ENCODE measurements around the gene CEACAM3. TPM values are rescaled to one million over a fixed set of nuclear protein-coding genes. Genes with fewer than 3 reads are reported as not detected.
"Not testable (repeated sequence)": the region's sequence is repeated elsewhere in the genome, so short reads cannot be mapped to it uniquely, and the experiment has no call there.

Gene CEACAM3
- total and polyA plus RNA-seq, 2 donors (not counting 1 experiment from before 2014, with no cell fraction given), result not detected

- Histone ChIP-seq H3K79me2 (ENCODE audit: control insufficient read depth, insufficient read depth, low read length) (no peaks in the 10 kb centered on the region), H3K27ac (ENCODE audit: insufficient read depth, low read length) (no peak overlapping the region), H3K4me2 (ENCODE audit: extremely low read depth, insufficient read depth, low read length) (no peak overlapping the region), H3K4me1 (ENCODE audit: control insufficient read depth, extremely low read depth, insufficient read depth, low read length) (no peaks in the 10 kb centered on the region), H3K4me3 (replicated peaks in 1 of 4; ENCODE audit: control extremely low read depth in 1 of 4, insufficient read depth in 1 of 4, low read depth in 3 of 4, low read length in 4 of 4) (no peak overlapping the region), H3K9ac (ENCODE audit: insufficient read depth, low read length) (no peak overlapping the region), H3K36me3 (ENCODE audit: control insufficient read depth, insufficient read depth, low read length) (no peaks in the 10 kb centered on the region), H4K20me1 (ENCODE audit: control insufficient read depth, extremely low read depth, insufficient read depth, low read length) (no peaks in the 10 kb centered on the region), H2AFZ (ENCODE audit: low read length) (no peak overlapping the region), H3K27me3 (ENCODE audit: control insufficient read depth, insufficient read depth, low read length) (peaks cover 5% of the 10 kb centered on the region), H3K9me3 (ENCODE audit: control insufficient read depth, insufficient read depth, low read depth, low read length) (no peaks in the 10 kb centered on the region)
- no peak for DNase-seq (ENCODE audit: low read depth in 2 of 2)
- no peak for TF ChIP-seq EZH2 (IDR thresholded peaks at IDR 0.05; ENCODE audit: low read length, missing control alignments)
- TF ChIP-seq CTCF (conservative IDR thresholded peaks at IDR 0.05 in 1 of 2, IDR thresholded peaks at IDR 0.05 in 1 of 2; ENCODE audit: low read depth in 1 of 2, low read length in 2 of 2), result no peak
These were observed 11.6 kb upstream of the CEACAM3 start for GRCh38 chr19:41784743-41785142.

GRCh38 chr19:41785653-41786052 lies 10.7 kb upstream of the CEACAM3 start:
- Histone ChIP-seq H3K27ac (ENCODE audit: insufficient read depth, low read length) (no peak overlapping the region), H4K20me1 (ENCODE audit: control insufficient read depth, extremely low read depth, insufficient read depth, low read length) (no peaks in the 10 kb centered on the region), H3K79me2 (ENCODE audit: control insufficient read depth, insufficient read depth, low read length) (no peaks in the 10 kb centered on the region), H3K9me3 (ENCODE audit: control insufficient read depth, insufficient read depth, low read depth, low read length) (no peaks in the 10 kb centered on the region), H3K4me2 (ENCODE audit: extremely low read depth, insufficient read depth, low read length) (no peak overlapping the region), H3K4me3 (replicated peaks in 1 of 4; ENCODE audit: control extremely low read depth in 1 of 4, insufficient read depth in 1 of 4, low read depth in 3 of 4, low read length in 4 of 4) (no peak overlapping the region), H2AFZ (ENCODE audit: low read length) (no peak overlapping the region), H3K36me3 (ENCODE audit: control insufficient read depth, insufficient read depth, low read length) (no peaks in the 10 kb centered on the region), H3K4me1 (ENCODE audit: control insufficient read depth, extremely low read depth, insufficient read depth, low read length) (no peaks in the 10 kb centered on the region), H3K9ac (ENCODE audit: insufficient read depth, low read length) (no peak overlapping the region), H3K27me3 (ENCODE audit: control insufficient read depth, insufficient read depth, low read length) (peaks cover 5% of the 10 kb centered on the region)
- DNase-seq (ENCODE audit: low read depth in 2 of 2), result peak; percentile 64 to 68
- TF ChIP-seq EZH2 (IDR thresholded peaks at IDR 0.05; ENCODE audit: low read length, missing control alignments) (peak; percentile 11), CTCF (conservative IDR thresholded peaks at IDR 0.05 in 1 of 2, IDR thresholded peaks at IDR 0.05 in 1 of 2; ENCODE audit: low read depth in 1 of 2, low read length in 2 of 2) (peak; percentile 68 to 84)

- Histone ChIP-seq H3K27ac (ENCODE audit: insufficient read depth, low read length) (no peak overlapping the region), H3K27me3 (ENCODE audit: control insufficient read depth, insufficient read depth, low read length) (peaks cover 5% of the 10 kb centered on the region), H4K20me1 (ENCODE audit: control insufficient read depth, extremely low read depth, insufficient read depth, low read length) (no peaks in the 10 kb centered on the region), H3K9me3 (ENCODE audit: control insufficient read depth, insufficient read depth, low read depth, low read length) (no peaks in the 10 kb centered on the region), H3K4me1 (ENCODE audit: control insufficient read depth, extremely low read depth, insufficient read depth, low read length) (no peaks in the 10 kb centered on the region), H3K79me2 (ENCODE audit: control insufficient read depth, insufficient read depth, low read length) (no peaks in the 10 kb centered on the region), H3K9ac (ENCODE audit: insufficient read depth, low read length) (no peak overlapping the region), H2AFZ (ENCODE audit: low read length) (no peak overlapping the region), H3K4me3 (replicated peaks in 1 of 4; ENCODE audit: control extremely low read depth in 1 of 4, insufficient read depth in 1 of 4, low read depth in 3 of 4, low read length in 4 of 4) (no peak overlapping the region), H3K36me3 (ENCODE audit: control insufficient read depth, insufficient read depth, low read length) (no peaks in the 10 kb centered on the region), H3K4me2 (ENCODE audit: extremely low read depth, insufficient read depth, low read length) (no peak overlapping the region)
- no peak for DNase-seq (ENCODE audit: low read depth in 2 of 2)
- TF ChIP-seq EZH2 (IDR thresholded peaks at IDR 0.05; ENCODE audit: low read length, missing control alignments), result no peak
- no peak for TF ChIP-seq CTCF (conservative IDR thresholded peaks at IDR 0.05 in 1 of 2, IDR thresholded peaks at IDR 0.05 in 1 of 2; ENCODE audit: low read depth in 1 of 2, low read length in 2 of 2)
These were observed 9.3 kb upstream of the CEACAM3 start for GRCh38 chr19:41787055-41787454.

GRCh38 chr19:41788518-41788917 lies 7.9 kb upstream of the CEACAM3 start:
- H2AFZ ChIP-seq (ENCODE audit: low read length); H3K79me2 ChIP-seq (ENCODE audit: control insufficient read depth, insufficient read depth, low read length); H3K4me2 ChIP-seq (ENCODE audit: extremely low read depth, insufficient read depth, low read length); H3K9me3 ChIP-seq (ENCODE audit: control insufficient read depth, insufficient read depth, low read depth, low read length); H3K27me3 ChIP-seq (ENCODE audit: control insufficient read depth, insufficient read depth, low read length); DNase-seq (ENCODE audit: low read depth in 2 of 2); H3K4me3 ChIP-seq (replicated peaks in 1 of 4; ENCODE audit: control extremely low read depth in 1 of 4, insufficient read depth in 1 of 4, low read depth in 3 of 4, low read length in 4 of 4); H4K20me1 ChIP-seq (ENCODE audit: control insufficient read depth, extremely low read depth, insufficient read depth, low read length); H3K4me1 ChIP-seq (ENCODE audit: control insufficient read depth, extremely low read depth, insufficient read depth, low read length); H3K27ac ChIP-seq (ENCODE audit: insufficient read depth, low read length); H3K9ac ChIP-seq (ENCODE audit: insufficient read depth, low read length); H3K36me3 ChIP-seq (ENCODE audit: control insufficient read depth, insufficient read depth, low read length): not testable (repeated sequence)

- not testable (repeated sequence) for H3K27me3 ChIP-seq (ENCODE audit: control insufficient read depth, insufficient read depth, low read length); H3K4me3 ChIP-seq (replicated peaks in 1 of 4; ENCODE audit: control extremely low read depth in 1 of 4, insufficient read depth in 1 of 4, low read depth in 3 of 4, low read length in 4 of 4); H3K36me3 ChIP-seq (ENCODE audit: control insufficient read depth, insufficient read depth, low read length); H3K9ac ChIP-seq (ENCODE audit: insufficient read depth, low read length); H3K4me2 ChIP-seq (ENCODE audit: extremely low read depth, insufficient read depth, low read length); H3K9me3 ChIP-seq (ENCODE audit: control insufficient read depth, insufficient read depth, low read depth, low read length); DNase-seq (ENCODE audit: low read depth in 2 of 2); H3K79me2 ChIP-seq (ENCODE audit: control insufficient read depth, insufficient read depth, low read length); H4K20me1 ChIP-seq (ENCODE audit: control insufficient read depth, extremely low read depth, insufficient read depth, low read length); H3K27ac ChIP-seq (ENCODE audit: insufficient read depth, low read length); H2AFZ ChIP-seq (ENCODE audit: low read length); H3K4me1 ChIP-seq (ENCODE audit: control insufficient read depth, extremely low read depth, insufficient read depth, low read length)
These were observed 7.3 kb upstream of the CEACAM3 start for GRCh38 chr19:41789053-41789452.
